Aortic smooth muscle cell (primary cell): Measurements from ENCODE around the gene APEX1. TPM values are rescaled to one million over a fixed set of nuclear protein-coding genes. Genes with fewer than 3 reads are reported as not detected.

Experiments used
- total RNA-seq: library from RNA; depleted of rRNA; stranded (reverse); fragments of >200 nt; gene quantifications from 2 replicates; pipeline ENCODE4 v1.2.3, GENCODE V29; 2014

The APEX1 gene
- 29.6 and 62.0 TPM in 2 replicates for total RNA-seq

DNA sequence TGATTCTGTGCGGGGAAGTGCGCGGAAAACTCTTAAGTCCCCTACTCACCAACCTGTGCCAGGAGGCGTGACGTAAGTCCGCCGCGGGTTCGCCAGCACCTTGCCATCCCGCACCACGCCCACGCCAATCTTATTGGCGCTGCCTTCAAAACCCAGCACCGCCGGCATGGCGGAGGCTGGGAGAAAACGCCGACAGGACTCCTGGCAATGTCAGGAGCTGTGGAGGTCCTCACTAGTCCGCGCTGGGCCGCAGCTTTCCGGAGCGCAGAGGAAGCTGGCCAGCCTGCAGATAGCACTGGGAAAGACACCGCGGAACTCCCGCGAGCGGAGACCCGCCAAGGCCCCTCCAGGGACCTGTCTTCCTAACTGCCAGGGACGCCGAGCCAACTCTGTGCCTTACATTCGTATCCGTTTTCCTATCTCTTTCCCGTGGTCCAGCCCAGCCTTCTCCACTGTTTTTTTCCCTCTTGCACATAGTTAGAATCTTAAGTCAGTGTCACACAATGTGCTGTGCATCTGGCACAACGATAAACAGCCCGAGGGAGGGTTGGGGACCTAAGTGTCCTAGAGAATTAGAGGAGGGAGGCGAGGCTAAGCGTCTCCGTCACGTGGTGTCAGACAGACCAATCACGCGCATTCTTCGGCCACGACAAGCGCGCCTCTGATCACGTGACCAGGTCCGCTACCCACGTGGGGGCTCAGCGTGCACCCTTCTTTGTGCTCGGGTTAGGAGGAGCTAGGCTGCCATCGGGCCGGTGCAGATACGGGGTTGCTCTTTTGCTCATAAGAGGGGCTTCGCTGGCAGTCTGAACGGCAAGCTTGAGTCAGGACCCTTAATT is at the start of gene APEX1, which contains the start of gene OSGEP:
APEX1 (plus strand) TSS at position 711 of the 839 bp plus-strand sequence. CDS start 420 bp downstream, outside the sequence.
OSGEP (minus strand) TSS at position 297 of the 839 bp plus-strand sequence; CDS start at position 168, 129 bp downstream.

DNA sequence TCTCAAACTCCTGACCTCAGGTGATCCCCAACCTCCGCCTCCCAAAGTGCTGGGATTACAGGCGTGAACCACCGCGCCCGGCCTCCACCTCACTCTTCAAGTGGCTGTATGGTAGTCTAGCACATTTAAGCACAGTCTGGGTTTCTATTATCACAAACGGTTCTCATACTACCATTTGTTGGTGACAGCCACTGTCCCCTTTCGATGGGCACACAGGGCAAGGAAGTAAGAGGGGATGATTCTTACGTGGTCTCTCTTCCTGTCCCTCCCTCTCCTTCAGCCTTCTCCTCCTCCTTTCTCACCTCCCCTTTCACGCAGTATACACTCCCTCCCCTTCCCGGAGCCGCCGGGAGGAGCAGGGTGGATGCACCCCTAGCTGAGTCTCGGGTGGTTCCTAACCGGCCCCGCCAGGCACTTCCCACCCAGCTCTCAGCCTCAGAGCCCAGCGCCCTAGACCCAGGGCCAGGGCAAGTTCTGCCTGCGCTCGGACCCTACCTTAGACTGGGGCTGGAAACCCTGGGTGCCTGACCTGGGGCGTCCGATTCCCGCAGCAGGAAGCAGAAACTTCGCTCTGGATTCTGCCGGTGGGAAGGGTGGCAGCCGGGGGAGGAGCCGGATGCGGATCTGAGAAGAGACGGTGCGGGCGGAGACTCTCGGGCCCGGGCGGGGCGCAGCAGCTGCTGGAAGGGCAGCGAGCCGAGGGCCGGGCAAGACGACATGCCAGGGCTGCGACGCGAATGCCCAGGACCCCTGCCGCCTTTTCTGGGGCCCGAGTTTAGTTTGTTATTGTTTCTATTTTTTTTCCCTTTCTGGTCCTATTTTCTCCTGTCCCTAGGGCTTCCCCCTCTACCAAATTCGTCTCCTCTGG is 41.9 kb upstream of the APEX1 start, which contains the start of gene TEP1:
TEP1 (minus strand) TSS at position 626 of the 868 bp plus-strand sequence. CDS start 5,062 bp downstream, outside the sequence.

DNA sequence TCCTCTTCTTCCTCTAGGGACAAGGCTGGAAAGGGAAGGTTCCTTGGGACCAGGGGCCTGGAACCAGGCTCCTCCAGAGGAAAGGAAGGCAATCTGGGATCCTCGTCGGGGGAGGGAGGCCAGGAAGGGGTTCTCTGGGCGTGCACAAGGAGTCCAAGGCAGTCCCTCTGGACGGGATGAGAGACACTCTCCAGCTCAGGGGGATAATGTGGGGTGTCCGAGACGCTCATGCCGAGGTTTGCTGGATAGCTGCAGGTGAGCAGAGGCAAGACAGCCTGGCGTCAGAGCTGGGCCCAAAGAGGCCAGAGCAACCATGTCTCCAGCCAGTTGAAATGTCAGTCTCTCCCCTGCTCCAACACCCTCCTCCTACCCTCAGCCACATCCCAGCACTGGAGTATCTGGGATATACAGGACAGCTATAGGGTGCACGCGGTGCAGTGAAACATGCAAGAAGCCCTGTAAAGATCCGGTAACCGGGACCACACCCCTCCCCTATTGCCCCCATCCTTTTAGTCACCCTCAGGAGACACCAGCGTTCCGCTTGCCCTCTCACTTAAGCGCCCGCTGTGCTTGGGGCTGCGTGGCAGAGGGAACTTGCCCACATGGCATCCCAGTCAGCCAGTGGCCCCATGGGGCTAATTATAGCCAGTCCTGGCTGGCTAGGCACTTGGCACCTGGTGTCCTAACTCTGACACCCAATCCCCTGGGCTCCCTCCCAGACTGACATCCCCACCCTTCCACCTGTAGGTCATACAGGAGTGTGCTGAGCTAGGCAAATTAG is 19.3 kb upstream of the APEX1 start, which contains the start of gene KLHL33:
KLHL33 (minus strand) TSS at position 585 of the 781 bp plus-strand sequence; CDS start at position 230, 355 bp downstream.

GRCh38 chr14:20461225-20462141 is 6.5 kb downstream of the APEX1 start, which contains the start of gene PIP4P1:
PIP4P1 (minus strand) TSS chr14:20461434; CDS start chr14:20461325, 109 bp downstream.

DNA sequence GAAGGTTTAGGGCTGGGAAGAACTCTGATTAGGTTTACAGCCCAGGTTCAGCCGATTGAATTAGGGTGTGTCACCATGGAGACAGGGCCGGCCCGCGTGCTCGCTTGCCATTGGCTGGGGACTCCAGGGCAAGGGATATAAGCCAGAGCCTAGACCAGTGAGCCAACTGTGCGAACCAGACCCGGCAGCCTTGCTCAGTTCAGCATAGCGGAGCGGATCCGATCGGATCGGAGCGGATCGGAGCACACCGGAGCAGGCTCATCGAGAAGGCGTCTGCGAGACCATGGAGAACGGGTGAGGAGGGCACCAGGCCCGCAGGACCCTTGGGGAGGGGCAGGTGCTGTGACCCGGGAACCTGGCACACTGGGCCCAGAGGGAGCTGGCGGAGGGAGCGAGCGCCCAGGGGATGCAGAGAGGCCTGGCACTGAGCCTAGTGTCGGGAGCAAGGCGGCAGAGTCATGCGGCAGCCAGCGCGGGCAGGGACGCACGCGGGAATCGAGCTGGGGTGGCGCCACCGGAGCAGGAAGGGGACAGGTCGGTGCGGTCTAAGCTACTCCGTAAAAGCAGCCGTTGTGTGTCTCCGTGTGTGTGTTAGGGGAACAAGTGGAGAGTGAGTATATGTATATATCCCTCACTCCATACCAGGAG is 14.3 kb downstream of the APEX1 start, which contains the start of gene PNP:
PNP (plus strand) TSS at position 165 of the 648 bp plus-strand sequence; CDS start at position 284, 119 bp downstream.

Other genes with a start within 250 kb of the APEX1 start
- gene OR11H6, start 231.5 kb upstream of the APEX1 start, total RNA-seq: not detected in 2 replicates
- not detected in 2 replicates for gene OR11H7, start 226.2 kb upstream of the APEX1 start, total RNA-seq
- not detected in 2 replicates for gene OR11H4, start 215.9 kb upstream of the APEX1 start, total RNA-seq
- 30.5 and 32.1 TPM in 2 replicates for gene TTC5, start 149.3 kb upstream of the APEX1 start, total RNA-seq
- gene CCNB1IP1, start 121.9 kb upstream of the APEX1 start, total RNA-seq: 25.1 and 27.9 TPM in 2 replicates
- gene PARP2, start 111.6 kb upstream of the APEX1 start, total RNA-seq: 7.9 and 9.2 TPM in 2 replicates
- 14.9 and 18.5 TPM in 2 replicates for gene TEP1, start 41.7 kb upstream of the APEX1 start, total RNA-seq
- gene KLHL33, start 19.1 kb upstream of the APEX1 start, total RNA-seq: 0.06 and 0.13 TPM in 2 replicates
- 23.9 and 49.0 TPM in 2 replicates for gene OSGEP, start 414 bp upstream of the APEX1 start, total RNA-seq
- gene PIP4P1, start 6.2 kb downstream of the APEX1 start, total RNA-seq: 21.5 and 21.7 TPM in 2 replicates
- gene PNP, start 14.2 kb downstream of the APEX1 start, total RNA-seq: 48.2 and 64.6 TPM in 2 replicates
- gene RNASE10, start 50.3 kb downstream of the APEX1 start, total RNA-seq: not detected in 2 replicates
- not detected in 2 replicates for gene RNASE9, start 105.8 kb downstream of the APEX1 start, total RNA-seq
- not detected in 2 replicates for gene RNASE11, start 132.8 kb downstream of the APEX1 start, total RNA-seq
- gene RNASE12, start 136.2 kb downstream of the APEX1 start, total RNA-seq: not detected in 2 replicates
- not detected in 2 replicates for gene OR6S1, start 186.5 kb downstream of the APEX1 start, total RNA-seq
- 36.6 and 44.2 TPM in 2 replicates for gene RNASE4, start 229.3 kb downstream of the APEX1 start, total RNA-seq
- 5.0 and 7.8 TPM in 2 replicates for gene ANG, start 233.5 kb downstream of the APEX1 start, total RNA-seq